ENCODE results near the gene XIRP1.

The XIRP1 gene

DNA sequence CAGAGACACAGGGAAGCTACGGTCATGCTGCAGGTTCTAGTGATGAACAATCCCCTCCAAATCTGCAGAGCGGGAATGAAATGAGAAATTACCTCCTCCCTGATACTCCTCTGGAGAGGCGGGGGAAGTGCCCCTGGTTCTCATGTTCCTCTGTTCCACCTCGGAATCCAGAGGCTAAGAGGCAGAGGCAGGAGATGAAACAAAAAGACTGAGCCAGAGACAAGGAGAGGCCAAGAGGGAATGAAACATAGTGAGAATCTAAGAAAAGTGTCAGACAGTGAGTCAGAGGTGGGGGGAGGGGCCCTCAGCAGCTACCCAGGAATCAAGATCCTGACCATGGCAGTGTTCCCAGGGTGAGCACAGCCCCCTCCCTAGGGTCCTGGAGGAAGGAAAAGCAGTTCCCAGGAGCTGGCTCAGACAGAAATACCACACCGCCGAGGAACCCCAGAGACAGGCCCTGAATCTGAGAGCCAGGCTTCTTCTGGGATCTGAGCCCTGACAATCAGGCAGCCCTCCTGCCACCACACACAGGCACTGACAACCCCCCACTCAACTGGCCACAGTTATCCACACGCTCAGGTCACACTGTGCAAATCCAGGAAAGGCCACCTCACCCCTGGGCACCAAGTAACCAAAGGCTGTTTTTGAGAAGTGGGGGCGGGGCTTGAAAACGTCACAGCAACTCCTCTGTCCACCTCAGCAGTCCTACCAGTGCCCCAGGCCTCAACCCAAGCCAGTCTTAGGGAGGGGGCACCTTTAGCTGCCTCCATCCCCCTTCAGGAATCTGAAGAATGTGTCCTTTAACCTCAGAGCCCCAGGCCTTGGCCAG, 41.4 kb downstream of the XIRP1 start:
- peak overlapping the region; percentile 87 for H3K4me3 ChIP-seq (ENCODE audit: low read depth, low read length)
- in situ Hi-C loops (cut with HindIII; ENCODE audit: low pct_ligation_motif_present, low sequenced_read_pairs), result no loop called here
- H3K36me3 ChIP-seq (replicated peaks), result peaks cover 6% of the 10 kb centered on the region
- peak; percentile 99 for DNase-seq
- peak overlapping the region; percentile 98 for H3K27ac ChIP-seq
- TF ChIP-seq CTCF (IDR thresholded peaks at IDR 0.05; ENCODE audit: low read depth, low read length, missing control alignments), result peak; percentile 6
- no peaks in the 10 kb centered on the region for H3K27me3 ChIP-seq (replicated peaks)

- peak; percentile 43 for TF ChIP-seq CTCF (IDR thresholded peaks at IDR 0.05; ENCODE audit: low read depth, low read length, missing control alignments)
- H3K27me3 ChIP-seq (replicated peaks), result no peaks in the 10 kb centered on the region
- peaks cover 14% of the 10 kb centered on the region for H3K36me3 ChIP-seq (replicated peaks)
- H3K4me3 ChIP-seq (ENCODE audit: low read depth, low read length), result peak overlapping the region; percentile 53
- peak overlapping the region; percentile 98 for H3K27ac ChIP-seq
- DNase-seq, result no peak
- in situ Hi-C loops (cut with HindIII; ENCODE audit: low pct_ligation_motif_present, low sequenced_read_pairs), result no loop called here
These were observed 42.1 kb downstream of the XIRP1 start for GRCh38 chr3:39150148-39150802.

GRCh38 chr3:39149498-39150147, 42.8 kb downstream of the XIRP1 start:
- no peak for DNase-seq
- Histone ChIP-seq H3K36me3 (replicated peaks) (peaks cover 19% of the 10 kb centered on the region), H3K27me3 (replicated peaks) (no peaks in the 10 kb centered on the region), H3K27ac (peak overlapping the region; percentile 98), H3K4me3 (ENCODE audit: low read depth, low read length) (peak overlapping the region; percentile 12)
- in situ Hi-C loops (cut with HindIII; ENCODE audit: low pct_ligation_motif_present, low sequenced_read_pairs), result no loop called here
- no peak for TF ChIP-seq CTCF (IDR thresholded peaks at IDR 0.05; ENCODE audit: low read depth, low read length, missing control alignments)

DNA sequence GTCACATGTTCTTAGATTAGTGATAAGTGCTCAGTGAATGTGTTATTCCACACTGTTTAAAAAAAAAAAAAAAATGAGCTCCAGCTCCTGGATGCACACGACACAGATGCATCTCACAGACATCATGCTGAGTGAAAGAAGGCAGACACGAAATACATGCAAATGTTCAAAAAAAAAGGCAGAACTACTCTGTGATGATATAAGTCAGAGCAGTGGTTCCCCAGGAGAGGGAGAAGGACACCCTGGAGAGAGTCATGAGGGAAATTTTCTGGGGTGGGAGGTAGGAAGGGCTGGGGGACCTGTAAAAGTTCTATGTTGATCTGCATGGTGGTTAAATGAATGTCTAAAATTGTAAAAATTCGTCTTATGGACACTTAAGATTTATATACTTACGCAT, 43.3 kb downstream of the XIRP1 start:
- H3K36me3 ChIP-seq (replicated peaks), result peaks cover 24% of the 10 kb centered on the region
- DNase-seq, result no peak
- no peak for TF ChIP-seq CTCF (IDR thresholded peaks at IDR 0.05; ENCODE audit: low read depth, low read length, missing control alignments)
- in situ Hi-C loops (cut with HindIII; ENCODE audit: low pct_ligation_motif_present, low sequenced_read_pairs), result no loop called here
- no peaks in the 10 kb centered on the region for H3K27me3 ChIP-seq (replicated peaks)
- peak overlapping the region; percentile 90 for H3K27ac ChIP-seq
- H3K4me3 ChIP-seq (ENCODE audit: low read depth, low read length), result no peak overlapping the region

DNA sequence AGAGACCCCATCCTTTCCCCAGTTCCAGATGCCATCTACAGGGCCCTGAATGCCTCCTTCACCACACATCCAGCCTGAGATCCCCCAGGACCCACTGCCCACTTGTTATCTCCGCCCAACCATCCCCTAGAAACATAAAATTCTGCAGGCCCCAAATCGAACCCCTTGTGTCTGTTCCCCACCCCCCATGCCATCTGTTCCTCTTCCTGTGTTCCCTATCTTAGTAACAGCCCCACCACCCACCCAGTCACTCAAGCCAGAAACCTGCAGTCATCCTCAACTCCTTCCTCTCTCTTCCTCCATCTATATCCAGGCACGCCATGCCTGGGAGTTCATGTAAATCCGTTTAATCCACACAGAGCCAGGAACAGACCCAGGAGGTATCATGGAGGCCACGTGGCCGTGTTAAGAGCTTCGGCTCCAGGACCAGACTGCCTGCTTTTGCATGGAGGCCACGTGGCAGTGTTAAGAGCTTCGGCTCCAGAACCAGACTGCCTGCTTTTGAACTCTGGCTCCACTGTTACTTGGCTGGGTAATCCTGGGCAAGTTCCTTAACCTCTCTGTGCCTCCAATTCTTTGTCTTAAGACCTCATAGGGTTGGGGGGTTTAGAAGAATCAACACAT, 43.8 kb downstream of the XIRP1 start:
- no peak for DNase-seq
- Histone ChIP-seq H3K4me3 (ENCODE audit: low read depth, low read length) (peak overlapping the region; percentile 12), H3K36me3 (replicated peaks) (peaks cover 29% of the 10 kb centered on the region), H3K27ac (peak overlapping the region; percentile 90), H3K27me3 (replicated peaks) (no peaks in the 10 kb centered on the region)
- in situ Hi-C loops (cut with HindIII; ENCODE audit: low pct_ligation_motif_present, low sequenced_read_pairs), result no loop called here
- TF ChIP-seq CTCF (IDR thresholded peaks at IDR 0.05; ENCODE audit: low read depth, low read length, missing control alignments), result no peak
